Karpas-422 (cell line): Measurements from ENCODE around the gene ABHD11. TPM values are rescaled to one million over a fixed set of nuclear protein-coding genes. Genes with fewer than 3 reads are reported as not detected.
A peak's percentile ranks its signal among the peaks of the same experiment; 100 is the strongest.
"Not testable (repeated sequence)": the region's sequence is repeated elsewhere in the genome, so short reads cannot be mapped to it uniquely, and the experiment has no call there.

Source experiments
- DNase-seq: peaks from one replicate; pipeline ENCODE4 v3.0.0-alpha.2; 2015
- H2AFZ ChIP-seq: fragments of 200-600 bp; sonication (generic); 2 replicates; pipeline ENCODE4 v1.6.1; 2014; ENCODE audit warnings: antibody characterized with exemption, low read length, mixed read lengths
- H3K27ac ChIP-seq: fragments of 200-600 bp; sonication (generic); 2 replicates; pipeline ENCODE4 v1.5.1; 2014; ENCODE audit warnings: mild to moderate bottlenecking, low read length, moderate library complexity
- H3K27me3 ChIP-seq: fragments of 200-600 bp; sonication (generic); 2 replicates; pipeline ENCODE4 v1.6.1; 2014; ENCODE audit warnings: low read length, mixed read lengths
- H3K36me3 ChIP-seq: fragments of 200-600 bp; sonication (generic); 2 replicates; pipeline ENCODE4 v1.6.1; 2014; ENCODE audit warnings: low read length, mixed read lengths; ENCODE audit not compliant: insufficient read depth
- H3K4me1 ChIP-seq: fragments of 200-600 bp; sonication (generic); 2 replicates; pipeline ENCODE4 v1.6.1; 2014; ENCODE audit warnings: mild to moderate bottlenecking, low read length, mixed read lengths
- H3K4me2 ChIP-seq: fragments of 200-600 bp; sonication (generic); 2 replicates; pipeline ENCODE4 v1.6.1; 2014; ENCODE audit warnings: low read length, low read depth, mild to moderate bottlenecking; ENCODE audit not compliant: poor library complexity, severe bottlenecking
- H3K4me3 ChIP-seq: fragments of 200-600 bp; sonication (generic); 2 replicates; pipeline ENCODE4 v1.5.1; 2014; ENCODE audit warnings: mild to moderate bottlenecking, antibody characterized with exemption, low read length, mixed read lengths
- H3K79me2 ChIP-seq: fragments of 200-600 bp; sonication (generic); 2 replicates; pipeline ENCODE4 v1.6.1; 2014; ENCODE audit warnings: mild to moderate bottlenecking, low read length, mixed read lengths
- H3K9ac ChIP-seq: fragments of 200-600 bp; sonication (generic); 2 replicates; pipeline ENCODE4 v1.6.0; 2014; ENCODE audit warnings: low read length
- H3K9me2 ChIP-seq: fragments of 200-600 bp; sonication (generic), shearing (Covaris generic); replicated peaks from 2 replicates; pipeline ENCODE4 v1.6.0; 2014; ENCODE audit warnings: mild to moderate bottlenecking, low read length, moderate library complexity; ENCODE audit not compliant: insufficient read depth
- H3K9me3 ChIP-seq: fragments of 300-700, 200-600 bp; sonication (generic); 2 replicates; pipeline ENCODE4 v1.6.1; 2014; ENCODE audit warnings: low read length, mixed read lengths
- H4K20me1 ChIP-seq: fragments of 200-600 bp; sonication (generic); 2 replicates; pipeline ENCODE4 v1.6.1; 2014; ENCODE audit warnings: mild to moderate bottlenecking, antibody characterized with exemption, low read length, low read depth; ENCODE audit not compliant: insufficient read depth
- total RNA-seq: library from RNA; depleted of rRNA; stranded (reverse); fragments of >200 nt; shearing (Covaris generic); gene quantifications from 2 replicates; pipeline ENCODE4 v1.2.3, GENCODE V29; 2014; ENCODE audit warnings: low replicate concordance

ABHD11 gene
- total RNA-seq, 1 experiment from 2014 or later: 14.3 TPM

DNA sequence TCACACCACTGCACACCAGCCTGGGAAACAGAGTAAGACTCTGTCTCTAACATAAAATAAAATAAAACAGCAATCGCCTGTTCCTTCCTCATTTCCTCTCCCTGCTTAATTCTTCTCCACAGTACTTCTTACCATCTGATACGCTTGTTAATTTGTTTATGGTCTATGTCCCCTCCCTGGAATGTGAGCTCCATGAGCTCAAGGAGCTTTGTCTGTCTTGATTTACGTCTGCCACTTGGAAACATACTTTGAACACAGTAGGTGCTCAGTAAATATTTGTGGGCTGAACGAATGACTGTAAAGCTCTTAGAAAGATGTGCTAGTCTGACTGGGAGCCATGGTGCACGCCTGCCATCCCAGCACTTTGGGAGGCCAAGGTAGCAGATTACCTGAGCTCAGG lies 10.1 kb downstream of the ABHD11 start:
- H3K9me3 ChIP-seq: no peaks in the 10 kb centered on the region
- no peaks in the 10 kb centered on the region for H3K36me3 ChIP-seq
- no peak overlapping the region for H3K4me2 ChIP-seq

DNA sequence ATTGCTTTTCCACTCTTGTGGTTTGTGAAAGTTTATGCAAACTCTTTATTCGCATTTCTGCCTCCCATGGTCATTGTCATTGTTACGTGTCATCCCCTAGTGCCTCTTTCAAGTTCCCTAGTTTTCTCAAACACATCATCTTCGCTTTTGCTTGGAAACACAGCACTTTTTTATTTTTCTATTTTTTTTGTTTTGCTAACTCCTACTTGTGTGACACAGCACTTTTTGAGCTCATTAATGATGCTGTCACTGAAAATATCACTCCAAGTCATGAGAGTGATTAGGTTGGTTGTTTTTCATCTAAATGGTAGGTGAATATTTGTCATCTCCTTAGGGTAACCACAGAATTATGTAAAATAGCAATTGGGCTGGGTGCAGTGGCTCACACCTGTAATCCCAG lies 10.7 kb downstream of the ABHD11 start:
- H3K4me3 ChIP-seq: no peak overlapping the region
- H3K27me3 ChIP-seq: no peaks in the 10 kb centered on the region
- no peaks in the 10 kb centered on the region for H4K20me1 ChIP-seq
- H2AFZ ChIP-seq: no peak overlapping the region
- no peak for DNase-seq
- H3K79me2 ChIP-seq: no peaks in the 10 kb centered on the region
- no peak overlapping the region for H3K9ac ChIP-seq
- H3K4me2 ChIP-seq: peak overlapping the region; percentile 26
- no peaks in the 10 kb centered on the region for H3K9me3 ChIP-seq
- H3K9me2 ChIP-seq: no peaks in the 10 kb centered on the region
- peaks cover 13% of the 10 kb centered on the region for H3K4me1 ChIP-seq
- no peak overlapping the region for H3K27ac ChIP-seq
- no peaks in the 10 kb centered on the region for H3K36me3 ChIP-seq

More for the DNA sequence above, 10.1 kb downstream of the ABHD11 start:
- Histone ChIP-seq H3K9ac (no peak overlapping the region), H4K20me1 (no peaks in the 10 kb centered on the region), H2AFZ (no peak overlapping the region), H3K27me3 (no peaks in the 10 kb centered on the region), H3K79me2 (no peaks in the 10 kb centered on the region), H3K4me3 (no peak overlapping the region), H3K4me1 (peaks cover 13% of the 10 kb centered on the region), H3K9me2 (no peaks in the 10 kb centered on the region), H3K27ac (no peak overlapping the region)
- no peak for DNase-seq

DNA sequence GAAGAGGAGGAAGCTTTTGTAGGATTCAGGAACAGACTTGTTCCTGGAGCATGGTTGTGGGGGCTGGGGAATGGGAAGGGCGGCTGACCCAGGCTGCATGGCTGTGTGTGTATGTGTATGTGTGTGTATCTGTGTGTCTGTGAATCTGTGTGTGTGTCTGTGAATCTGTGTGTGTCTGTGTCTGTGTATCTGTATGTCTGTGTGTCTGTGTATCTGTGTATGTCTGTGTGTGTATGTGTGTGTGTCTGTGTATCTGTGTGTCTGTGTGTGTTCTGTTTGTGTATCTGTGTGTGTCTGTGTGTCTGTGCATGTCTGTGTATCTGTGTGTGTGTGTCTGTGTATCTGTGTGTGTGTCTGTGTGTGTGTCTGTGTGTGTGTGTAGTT lies 12.5 kb downstream of the ABHD11 start:
- no peak overlapping the region for H2AFZ ChIP-seq
- no peaks in the 10 kb centered on the region for H4K20me1 ChIP-seq
- no peak for DNase-seq
- no peak overlapping the region for H3K9ac ChIP-seq
- peaks cover 13% of the 10 kb centered on the region for H3K4me1 ChIP-seq
- H3K36me3 ChIP-seq: no peaks in the 10 kb centered on the region
- no peaks in the 10 kb centered on the region for H3K79me2 ChIP-seq
- no peak overlapping the region for H3K27ac ChIP-seq
- H3K4me2 ChIP-seq: no peak overlapping the region
- no peak overlapping the region for H3K4me3 ChIP-seq
- no peaks in the 10 kb centered on the region for H3K9me3 ChIP-seq
- no peaks in the 10 kb centered on the region for H3K27me3 ChIP-seq
- H3K9me2 ChIP-seq: no peaks in the 10 kb centered on the region

DNA sequence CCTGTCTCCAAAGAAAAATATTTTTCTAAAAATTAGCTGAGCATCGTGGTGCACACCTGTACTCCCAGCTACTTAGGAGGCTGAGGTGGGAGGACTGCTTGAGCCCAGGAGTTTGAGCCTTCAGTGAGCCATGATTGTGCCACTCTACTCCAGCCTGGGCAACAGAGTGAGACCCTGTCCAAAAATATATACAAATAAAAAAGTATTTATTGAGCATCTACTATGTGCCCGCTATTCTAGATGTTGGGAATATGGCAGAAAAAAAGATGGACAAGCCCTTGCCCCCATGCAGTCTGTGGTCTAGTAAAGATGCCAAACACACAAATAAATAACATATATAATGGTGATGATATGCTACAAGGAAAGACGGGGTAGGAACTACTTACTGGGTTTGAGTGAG lies 14.8 kb downstream of the ABHD11 start:
- Histone ChIP-seq H3K27ac (no peak overlapping the region), H3K4me2 (no peak overlapping the region), H2AFZ (no peak overlapping the region), H4K20me1 (0 out of 2 replicates have a peak, but pooled peaks cover under 1% of the 10 kb centered on the region), H3K36me3 (no peaks in the 10 kb centered on the region), H3K9me3 (no peaks in the 10 kb centered on the region), H3K79me2 (no peaks in the 10 kb centered on the region), H3K4me3 (no peak overlapping the region), H3K27me3 (no peaks in the 10 kb centered on the region), H3K4me1 (peaks cover 23% of the 10 kb centered on the region), H3K9ac (no peak overlapping the region), H3K9me2 (no peaks in the 10 kb centered on the region)
- DNase-seq: no peak

DNA sequence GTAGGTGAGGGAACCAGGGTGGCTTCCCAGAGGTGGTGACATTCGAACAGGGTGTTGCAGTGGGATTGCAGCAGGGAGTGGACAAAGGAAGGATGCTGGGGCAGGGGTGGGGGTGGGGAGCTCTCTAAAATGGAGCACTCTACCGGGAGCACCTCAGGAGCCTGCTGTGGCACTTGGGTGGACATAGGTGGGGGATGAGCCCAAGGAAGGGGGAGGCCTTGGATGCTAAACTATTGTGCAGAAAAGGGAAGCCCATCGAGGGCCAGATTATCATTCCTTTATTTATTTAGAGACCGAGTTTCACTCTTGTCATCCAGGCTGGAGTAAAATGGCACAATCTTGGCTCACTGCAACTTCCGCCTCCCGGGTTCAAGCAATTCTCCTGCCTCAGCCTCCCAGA lies 15.8 kb downstream of the ABHD11 start:
- no peaks in the 10 kb centered on the region for H3K79me2 ChIP-seq
- H3K9ac ChIP-seq: no peak overlapping the region
- H3K9me3 ChIP-seq: no peaks in the 10 kb centered on the region
- no peak for DNase-seq
- no peaks in the 10 kb centered on the region for H3K27me3 ChIP-seq
- H3K4me2 ChIP-seq: no peak overlapping the region
- H3K4me1 ChIP-seq: peaks cover 28% of the 10 kb centered on the region
- no peak overlapping the region for H2AFZ ChIP-seq
- no peaks in the 10 kb centered on the region for H3K36me3 ChIP-seq
- no peak overlapping the region for H3K27ac ChIP-seq
- H4K20me1 ChIP-seq: peaks cover 11% of the 10 kb centered on the region
- no peak overlapping the region for H3K4me3 ChIP-seq
- no peaks in the 10 kb centered on the region for H3K9me2 ChIP-seq

DNA sequence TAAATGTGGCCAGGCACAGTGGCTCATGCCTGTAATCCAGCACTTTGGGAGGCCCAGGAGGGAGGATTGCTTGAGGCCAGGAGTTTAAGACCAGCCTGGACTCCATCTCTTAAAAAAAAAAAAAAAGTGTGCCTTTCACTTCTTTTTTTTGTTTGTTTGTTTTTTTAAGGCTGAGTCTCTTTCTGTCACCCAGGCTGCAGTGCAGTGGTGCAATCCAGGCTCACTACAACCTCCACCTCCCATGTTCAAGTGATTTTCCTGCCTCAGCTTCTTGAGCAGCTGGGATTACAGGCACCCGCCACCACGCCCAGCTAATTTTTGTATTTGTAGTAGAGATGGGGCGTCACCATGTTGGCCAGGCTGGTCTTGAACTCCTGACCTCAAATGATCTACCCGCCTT lies 16.4 kb downstream of the ABHD11 start:
- H3K79me2 ChIP-seq, H3K9me2 ChIP-seq, H3K4me3 ChIP-seq, H3K4me2 ChIP-seq, H3K27me3 ChIP-seq, H3K9ac ChIP-seq, H3K27ac ChIP-seq, H3K9me3 ChIP-seq, H3K36me3 ChIP-seq, DNase-seq, H2AFZ ChIP-seq: not testable (repeated sequence)
- Histone ChIP-seq H3K4me1 (peaks cover 29% of the 10 kb centered on the region), H4K20me1 (peaks cover 14% of the 10 kb centered on the region)

DNA sequence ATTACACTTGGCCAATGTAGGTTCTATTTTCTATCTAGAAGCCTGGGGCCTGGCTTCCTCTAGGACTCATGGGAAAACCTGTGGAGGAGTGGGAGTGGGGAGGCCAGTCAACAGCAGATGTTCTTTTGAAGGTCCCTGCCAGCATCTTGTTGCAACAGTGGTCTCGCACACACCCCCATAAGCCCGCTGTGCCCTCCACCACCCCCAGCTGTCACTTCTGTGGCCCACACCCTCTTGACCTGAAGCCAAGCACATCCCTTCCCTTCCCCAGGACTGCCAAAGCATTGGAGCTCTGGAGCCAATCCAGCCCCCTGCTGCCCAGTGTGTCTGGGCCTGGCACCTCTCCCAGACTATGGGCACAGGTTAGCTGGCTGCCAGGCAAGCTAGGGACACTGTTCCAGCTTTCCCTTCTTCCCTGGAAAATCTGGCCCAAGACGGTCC lies 17.2 kb downstream of the ABHD11 start:
- H3K9me2 ChIP-seq: no peaks in the 10 kb centered on the region
- H3K4me1 ChIP-seq: peaks cover 26% of the 10 kb centered on the region
- H2AFZ ChIP-seq: no peak overlapping the region

DNA sequence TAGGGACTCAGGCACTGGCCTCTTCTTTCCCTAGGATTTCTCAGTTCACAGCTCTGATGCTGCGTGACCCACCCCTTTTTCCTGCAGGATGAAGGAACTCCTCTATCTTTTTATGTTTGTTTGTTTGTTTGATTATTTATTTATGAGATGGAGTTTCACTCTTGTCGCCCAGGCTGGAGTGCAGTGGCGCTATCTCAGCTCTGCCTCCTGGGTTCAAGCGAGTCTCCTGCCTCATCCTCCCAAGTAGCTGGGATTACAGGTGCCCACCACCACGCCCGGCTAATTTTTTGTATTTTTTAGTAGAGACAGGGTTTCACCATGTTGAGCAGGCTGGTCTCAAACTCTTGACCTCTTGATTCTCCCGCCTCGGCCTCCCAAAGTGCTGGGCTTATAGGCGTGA lies 18.2 kb downstream of the ABHD11 start:
- not testable (repeated sequence) for H3K27ac ChIP-seq, DNase-seq, H3K36me3 ChIP-seq, H3K27me3 ChIP-seq, H3K9me2 ChIP-seq, H3K4me3 ChIP-seq, H2AFZ ChIP-seq, H3K9me3 ChIP-seq, H3K4me2 ChIP-seq, H3K79me2 ChIP-seq, H3K9ac ChIP-seq
- Histone ChIP-seq H4K20me1 (peaks cover 29% of the 10 kb centered on the region), H3K4me1 (peaks cover 36% of the 10 kb centered on the region)

More for the DNA sequence above, 17.2 kb downstream of the ABHD11 start:
- Histone ChIP-seq H3K36me3 (no peaks in the 10 kb centered on the region), H3K79me2 (no peaks in the 10 kb centered on the region), H3K9ac (no peak overlapping the region), H4K20me1 (peaks cover 20% of the 10 kb centered on the region), H3K4me2 (no peak overlapping the region), H3K27me3 (no peaks in the 10 kb centered on the region), H3K27ac (no peak overlapping the region), H3K9me3 (no peaks in the 10 kb centered on the region), H3K4me3 (no peak overlapping the region)
- no peak for DNase-seq

DNA sequence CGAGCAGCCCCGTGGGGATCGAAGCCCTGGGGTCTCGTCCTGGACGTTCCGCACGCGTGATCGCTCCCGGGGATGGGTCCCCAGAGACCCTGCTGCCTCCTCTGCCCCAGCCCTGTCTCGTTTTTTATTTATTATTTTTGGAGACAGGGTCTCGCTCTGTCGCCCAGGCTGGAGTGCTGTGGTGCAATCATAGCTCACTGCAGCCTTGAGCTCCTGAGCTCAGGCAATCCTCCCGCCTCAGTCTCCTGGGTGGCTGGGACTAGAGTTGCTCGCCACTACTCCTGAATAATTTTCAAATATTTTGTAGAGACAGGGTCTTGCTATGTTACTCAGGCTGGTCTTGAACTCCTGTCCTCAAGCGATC lies 18.8 kb downstream of the ABHD11 start:
- Histone ChIP-seq H3K9ac (no peak overlapping the region), H3K4me3 (no peak overlapping the region), H2AFZ (no peak overlapping the region)

More for the DNA sequence above, 18.8 kb downstream of the ABHD11 start:
- Histone ChIP-seq H3K4me2 (peak overlapping the region; percentile 42), H3K9me3 (no peaks in the 10 kb centered on the region), H3K36me3 (no peaks in the 10 kb centered on the region), H3K9me2 (no peaks in the 10 kb centered on the region), H3K4me1 (peaks cover 39% of the 10 kb centered on the region), H3K79me2 (no peaks in the 10 kb centered on the region), H4K20me1 (peaks cover 32% of the 10 kb centered on the region), H3K27me3 (no peaks in the 10 kb centered on the region), H3K27ac (no peak overlapping the region)
- no peak for DNase-seq
